Cerebellar cortex (tissue), 1 donor: ENCODE measurements around the gene INPP5B.
"Not testable (repeated sequence)": the region's sequence is repeated elsewhere in the genome, so short reads cannot be mapped to it uniquely, and the experiment has no call there.

ENCODE experiments used
- DNase-seq: peaks from one replicate; pipeline ENCODE4 v3.0.0-alpha.2; 2015; ENCODE audit warnings: low spot score

Gene INPP5B

GRCh38 chr1:37946703-37947360, at the start of gene INPP5B:
Gene INPP5B, minus strand, starts transcription at chr1:37947053. Its CDS starts 745 bp downstream, at chr1:37946308.
- DNase-seq, result peak; percentile 96

- no peak for DNase-seq
These were observed 49.0 kb upstream of the INPP5B start for GRCh38 chr1:37995751-37996345.

- DNase-seq, result no peak
These were observed 48.2 kb upstream of the INPP5B start for GRCh38 chr1:37994886-37995566.

DNA sequence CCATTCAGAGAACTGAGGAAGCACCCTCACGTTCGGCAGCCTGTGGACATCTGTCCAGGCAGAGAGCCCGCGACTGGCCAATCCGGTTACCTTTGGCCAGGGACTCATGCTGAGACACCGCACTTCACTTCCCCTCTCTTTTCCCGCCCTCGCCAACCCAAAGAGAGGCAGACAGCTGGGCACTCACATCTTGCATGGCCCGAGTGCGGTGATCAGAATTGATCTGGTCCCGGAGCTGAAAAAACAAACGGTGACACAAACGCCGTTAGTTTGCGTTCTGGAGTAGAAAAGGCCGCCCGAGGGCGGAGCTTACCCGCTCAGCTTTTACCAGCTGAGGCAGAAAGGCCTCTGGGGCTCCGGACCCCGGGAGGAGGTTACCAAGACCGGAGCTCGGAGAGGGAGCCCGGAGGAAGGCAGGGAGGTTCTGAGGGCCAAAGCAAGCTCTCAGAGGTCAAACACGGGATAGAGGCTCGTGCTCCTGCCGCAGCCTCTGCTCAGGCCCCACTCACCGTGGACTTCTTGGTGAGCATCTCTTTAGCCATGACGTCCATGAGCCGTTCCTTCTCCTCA, 42.6 kb upstream of the INPP5B start:
- peak; percentile 40 for DNase-seq

DNA sequence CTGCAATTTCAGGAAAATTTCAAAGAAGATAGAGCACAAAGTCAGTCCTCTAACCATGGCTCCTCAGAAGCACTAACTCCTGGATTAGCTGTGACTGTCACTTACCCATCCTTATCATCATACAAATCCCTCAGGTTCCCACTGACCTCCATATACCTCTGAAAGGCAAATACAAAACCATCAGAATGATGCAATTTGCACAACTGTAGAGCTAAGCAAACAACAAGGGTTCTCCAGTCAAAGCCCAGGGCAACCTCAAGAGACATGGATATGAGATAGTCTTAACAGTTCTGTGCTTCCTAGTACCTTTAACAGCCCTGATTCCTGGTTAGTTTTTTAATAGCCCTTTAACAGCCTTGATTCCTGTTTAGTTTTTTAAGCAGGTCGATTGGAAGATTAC, 40.8 kb upstream of the INPP5B start:
- no peak for DNase-seq

DNA sequence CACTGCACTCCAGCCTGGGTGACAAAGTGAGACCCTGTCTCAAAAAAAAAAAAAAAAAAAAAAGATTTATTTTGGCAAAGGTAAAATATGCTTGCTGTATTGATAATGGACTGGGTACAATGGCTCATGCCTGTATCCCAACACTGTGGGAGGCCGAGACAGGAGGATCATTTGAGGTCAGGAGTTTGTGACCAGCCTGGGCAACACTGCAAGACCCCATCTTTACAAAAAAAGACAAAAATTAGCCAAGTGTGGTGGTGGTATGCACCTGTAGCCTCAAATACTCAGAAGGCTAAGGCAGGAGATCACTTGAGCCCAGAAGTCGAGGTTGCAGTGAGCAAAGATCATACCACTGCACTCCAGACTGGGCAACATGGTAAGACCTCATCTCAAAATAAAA, 36.7 kb upstream of the INPP5B start:
- no peak for DNase-seq

- DNase-seq, result no peak
These were observed 31.7 kb upstream of the INPP5B start for GRCh38 chr1:37978541-37978940.

- DNase-seq, result peak; percentile 72
These were observed 28.2 kb upstream of the INPP5B start for GRCh38 chr1:37975083-37975482.

DNA sequence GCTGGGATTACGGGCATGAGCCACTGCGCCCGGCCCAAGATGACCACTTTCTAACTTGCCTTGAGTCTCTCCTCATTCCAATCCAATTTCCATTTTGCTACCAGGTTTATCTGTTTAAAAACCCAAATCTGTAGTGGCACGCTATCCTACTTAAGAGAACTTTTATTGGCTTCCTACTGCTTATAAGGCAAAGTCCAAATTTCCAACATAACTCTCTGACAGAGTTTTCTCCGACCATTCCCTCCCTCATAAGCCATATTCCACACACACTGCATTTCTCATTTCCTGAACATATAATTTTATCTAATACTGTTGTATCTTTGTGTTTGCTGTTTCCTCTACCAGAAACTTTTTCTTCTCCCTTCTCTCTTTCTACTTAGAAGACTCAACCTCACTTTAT, 27.7 kb upstream of the INPP5B start:
- DNase-seq, result no peak

DNA sequence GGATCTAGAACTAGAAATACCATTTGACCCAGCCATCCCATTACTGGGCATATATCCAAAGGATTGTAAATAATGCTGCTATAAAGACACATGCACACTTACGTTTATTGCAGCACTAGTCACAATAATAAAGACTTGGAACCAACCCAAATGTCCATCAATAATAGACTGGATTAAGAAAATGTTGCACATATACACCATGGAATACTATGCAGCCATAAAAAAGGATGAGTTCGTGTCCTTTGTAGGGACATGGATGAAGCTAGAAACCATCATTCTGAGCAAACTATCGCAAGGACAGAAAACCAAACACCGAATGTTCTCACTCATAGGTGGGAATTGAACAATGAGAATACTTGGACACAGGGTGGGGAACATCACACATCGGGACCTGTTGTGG, 26.8 kb upstream of the INPP5B start:
- DNase-seq, result not testable (repeated sequence)

DNA sequence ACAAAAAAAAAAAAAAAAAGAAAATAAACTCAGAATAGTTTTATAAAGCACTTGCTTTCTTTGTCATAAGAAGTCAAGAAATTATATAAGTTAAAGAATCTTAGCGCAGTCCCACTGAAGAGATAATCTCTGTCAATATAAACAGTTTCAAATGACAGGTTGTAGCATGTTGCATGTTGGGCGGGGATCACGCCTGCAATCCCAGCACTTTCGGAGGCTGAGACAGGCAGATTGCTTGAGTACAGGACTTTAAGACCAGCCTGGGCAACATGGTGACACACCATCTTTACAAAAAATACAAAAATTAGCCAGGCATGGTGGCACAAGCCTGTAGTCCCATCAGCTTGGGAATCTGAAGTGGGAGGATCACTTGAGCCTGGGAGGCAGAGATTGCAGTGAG, 18.4 kb upstream of the INPP5B start:
- no peak for DNase-seq

GRCh38 chr1:37964106-37964505, 17.3 kb upstream of the INPP5B start:
- DNase-seq, result not testable (repeated sequence)

GRCh38 chr1:37958690-37959089, 11.8 kb upstream of the INPP5B start:
- DNase-seq, result no peak

GRCh38 chr1:37955685-37956084, 8.8 kb upstream of the INPP5B start:
- DNase-seq, result no peak

DNA sequence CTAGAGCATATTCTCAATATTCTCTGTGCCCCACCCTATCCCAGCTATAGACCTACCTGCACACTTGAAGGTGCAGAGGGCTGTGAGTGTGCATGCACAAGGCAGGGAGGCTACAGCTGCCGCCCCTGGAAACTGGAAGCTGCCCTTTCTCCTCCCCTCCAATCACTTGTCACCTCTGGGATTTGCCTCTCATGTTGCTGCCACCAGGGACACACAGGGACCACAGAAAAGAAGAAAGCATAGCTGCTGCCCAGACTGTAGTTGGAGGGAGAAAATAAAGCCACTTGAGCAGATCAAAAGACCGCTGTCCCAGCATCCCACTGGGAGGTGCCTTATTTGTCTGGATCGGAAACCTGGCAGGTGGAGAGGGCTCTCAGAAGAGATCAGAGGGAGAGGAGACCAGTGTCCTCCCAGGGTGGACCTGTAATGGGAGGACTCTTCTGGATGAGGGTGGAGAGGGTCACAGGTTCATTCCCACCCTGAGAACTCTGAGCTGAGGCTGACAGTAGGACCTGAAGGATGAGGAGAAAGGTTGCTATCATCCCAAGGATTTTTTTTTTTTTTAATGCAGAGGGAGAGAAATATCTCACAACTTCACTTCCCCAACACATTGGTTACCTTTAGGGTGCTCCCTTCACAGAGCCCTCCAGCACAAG, 7.6 kb upstream of the INPP5B start:
- DNase-seq, result peak; percentile 29

DNA sequence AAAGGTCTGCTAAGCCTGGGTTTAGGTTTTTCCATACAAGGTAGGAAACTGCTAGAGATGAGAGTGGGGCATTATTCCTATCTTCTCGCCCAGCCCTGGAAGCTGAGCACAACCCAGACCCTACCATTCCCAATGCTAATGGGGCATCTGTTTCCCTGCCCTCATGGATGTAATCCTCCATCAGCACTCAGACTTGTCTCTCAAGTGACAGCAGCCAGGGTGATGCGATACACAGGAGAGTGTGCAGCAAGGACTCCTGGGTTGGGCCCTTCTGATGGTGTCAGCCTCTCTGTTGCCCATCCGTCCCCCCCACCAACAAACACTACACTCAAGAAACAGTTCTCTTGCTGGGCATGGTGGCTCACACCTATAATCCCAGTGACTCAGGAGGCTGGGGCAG, 5.9 kb upstream of the INPP5B start:
- DNase-seq, result no peak

DNA sequence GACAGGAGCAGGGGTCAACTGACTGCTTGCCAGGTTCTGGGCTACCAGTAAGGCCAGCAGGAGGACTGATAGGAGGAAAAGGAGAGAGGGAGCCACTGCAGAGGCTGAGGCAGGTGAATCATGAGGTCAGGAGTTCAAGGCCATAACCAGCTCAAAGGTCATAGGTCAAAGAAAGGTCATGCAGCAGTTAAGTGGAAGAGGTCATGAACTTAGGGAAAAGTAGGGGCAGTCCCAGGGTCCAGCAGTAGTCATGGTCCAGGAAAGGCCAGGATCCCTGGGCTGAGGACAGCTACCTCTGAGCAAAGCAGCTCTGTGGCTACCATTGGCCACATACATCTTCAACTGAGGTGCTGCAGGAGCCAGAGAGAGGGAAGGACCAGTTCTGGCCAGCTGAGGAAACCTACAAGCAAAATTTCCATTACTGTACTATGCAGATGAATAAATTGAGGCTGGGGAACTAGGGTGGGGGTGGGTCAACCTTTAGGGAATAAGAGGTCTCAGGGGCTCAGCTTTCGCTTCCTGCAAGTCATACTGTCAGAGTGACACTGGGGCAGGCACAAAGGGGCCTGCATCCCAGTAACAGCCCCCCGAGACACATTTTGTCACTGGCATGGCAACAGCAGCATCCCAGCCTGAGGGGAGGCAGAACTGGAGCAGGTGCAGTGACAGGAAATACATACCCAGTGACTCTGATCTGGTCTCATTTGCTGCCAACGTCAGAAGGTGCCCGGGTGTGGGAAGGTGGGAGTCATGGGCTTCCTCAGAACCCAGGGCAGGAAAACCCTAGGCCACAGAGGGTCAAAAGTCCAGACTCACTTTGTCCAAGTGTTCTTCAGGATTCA, 5.2 kb upstream of the INPP5B start:
- DNase-seq, result no peak

DNA sequence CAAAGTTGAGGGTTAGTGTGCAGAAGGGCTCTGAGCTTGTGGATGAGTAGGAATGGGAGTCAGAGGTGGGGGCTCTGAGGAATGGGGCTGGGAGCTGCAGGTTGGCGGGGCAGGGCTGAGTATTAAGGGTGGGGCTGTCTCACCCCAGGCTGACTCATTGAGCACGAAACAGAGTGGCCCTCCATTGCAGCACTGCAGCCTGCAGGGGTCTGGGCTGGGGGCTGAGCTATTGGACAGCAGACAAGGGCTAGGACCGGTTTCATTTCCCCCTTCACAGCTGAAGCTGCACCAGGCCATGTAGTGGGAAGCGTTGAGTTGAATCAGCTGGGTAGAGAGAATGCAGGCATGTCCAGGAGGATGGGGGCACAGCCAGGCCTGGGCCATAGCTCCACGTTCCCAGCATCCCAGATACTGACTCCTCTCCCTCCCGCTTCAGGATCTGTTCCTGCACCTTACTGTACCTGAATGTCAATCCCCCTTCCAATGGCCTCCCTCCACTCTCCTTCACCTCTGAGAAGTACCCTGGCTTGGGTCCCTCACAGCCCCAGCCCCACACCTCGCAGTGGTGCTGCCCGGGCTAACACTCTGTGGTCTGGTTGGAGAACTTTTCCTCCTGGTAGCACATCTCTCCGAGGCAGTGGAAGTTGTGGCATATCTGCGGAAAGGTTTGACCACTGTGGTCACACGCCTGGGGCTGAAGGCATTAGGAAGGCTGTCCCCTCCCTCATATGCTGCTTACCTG, 4.4 kb upstream of the INPP5B start:
- no peak for DNase-seq

- DNase-seq, result peak; percentile 85
These were observed 2.8 kb upstream of the INPP5B start for GRCh38 chr1:37949524-37950152.

GRCh38 chr1:37948841-37949240, 2.0 kb upstream of the INPP5B start:
- no peak for DNase-seq
